Neural cell (in vitro differentiated cells): Measurements from ENCODE around the gene RPL15. TPM values are rescaled to one million over a fixed set of nuclear protein-coding genes. Genes with fewer than 3 reads are reported as not detected.
"Not testable (repeated sequence)": the region's sequence is repeated elsewhere in the genome, so short reads cannot be mapped to it uniquely, and the experiment has no call there.

Experiments
- H2AFZ ChIP-seq: fragments of 200-600, 300-800 bp; sonication (generic), shearing (Covaris generic); 2 replicates; pipeline ENCODE4 v1.6.0; 2014; ENCODE audit warnings: low read depth, mild to moderate bottlenecking, antibody characterized with exemption, low read length, moderate library complexity
- H3F3A ChIP-seq: fragments of 200-600 bp; shearing (Covaris generic); 2 replicates; pipeline ENCODE4 v1.6.1; 2016; ENCODE audit warnings: mild to moderate bottlenecking, moderate library complexity, mixed read lengths, antibody characterized with exemption, low read length; ENCODE audit not compliant: insufficient read depth, poor library complexity, severe bottlenecking
- H3K27ac ChIP-seq: fragments of 200-600, 300-800 bp; sonication (generic), shearing (Covaris generic); 2 replicates; pipeline ENCODE4 v1.5.1; 2014; ENCODE audit warnings: mild to moderate bottlenecking, low read length, moderate library complexity
- H3K27me3 ChIP-seq: fragments of 300-800, 200-600 bp; sonication (generic), shearing (Covaris generic); 2 replicates; pipeline ENCODE4 v1.6.0; 2014; ENCODE audit warnings: mild to moderate bottlenecking, low read depth, low read length, moderate library complexity; ENCODE audit not compliant: insufficient read depth
- H3K36me3 ChIP-seq: fragments of 300-800, 200-600 bp; sonication (generic), shearing (Covaris generic); 2 replicates; pipeline ENCODE4 v1.5.1; 2014; ENCODE audit warnings: mild to moderate bottlenecking, antibody characterized with exemption, low read length, moderate library complexity; ENCODE audit not compliant: insufficient read depth
- H3K4me2 ChIP-seq: fragments of 300-800, 200-600 bp; sonication (generic), shearing (Covaris generic); 2 replicates; pipeline ENCODE4 v1.6.0; 2014; ENCODE audit warnings: mild to moderate bottlenecking, low read length
- H3K4me3 ChIP-seq: fragments of 300-800, 200-600 bp; sonication (generic), shearing (Covaris generic); 2 replicates; pipeline ENCODE4 v1.5.1; 2014; ENCODE audit warnings: mild to moderate bottlenecking, low read length, moderate library complexity
- H3K79me2 ChIP-seq: fragments of 200-600 bp; shearing (Covaris generic); replicated peaks from 2 replicates; pipeline ENCODE4 v1.6.0; 2014; ENCODE audit warnings: mild to moderate bottlenecking, low read length, moderate library complexity; ENCODE audit not compliant: insufficient read depth
- H3K9ac ChIP-seq: fragments of 300-800, 200-600 bp; sonication (generic), shearing (Covaris generic); 2 replicates; pipeline ENCODE4 v1.6.1; 2016; ENCODE audit warnings: mild to moderate bottlenecking, low read length, mixed read lengths
- H3K9me2 ChIP-seq: fragments of 200-600 bp; shearing (Covaris generic); 2 replicates; pipeline ENCODE4 v1.6.1; 2016; ENCODE audit warnings: mild to moderate bottlenecking, low read length, mixed read lengths; ENCODE audit not compliant: insufficient read depth
- H3K9me3 ChIP-seq: fragments of 200-600, 300-800 bp; sonication (generic), shearing (Covaris generic); 2 replicates; pipeline ENCODE4 v1.6.1; 2016; ENCODE audit warnings: mild to moderate bottlenecking, mixed run types, low read length, moderate library complexity, mixed read lengths
- H4K20me1 ChIP-seq: fragments of 200-600 bp; shearing (Covaris generic); 2 replicates; pipeline ENCODE4 v1.6.1; 2016; ENCODE audit warnings: mild to moderate bottlenecking, mixed run types; ENCODE audit not compliant: insufficient read depth
- CTCF ChIP-seq: fragments of 450-650 bp; IDR thresholded peaks from 2 replicates; pipeline ENCODE4 v1.5.1; 2014; ENCODE audit warnings: antibody characterized with exemption, mild to moderate bottlenecking, moderate library complexity; ENCODE audit not compliant: poor library complexity, severe bottlenecking
- EP300 ChIP-seq: fragments of 450-650 bp; conservative IDR thresholded peaks from 2 replicates; pipeline ENCODE4 v1.6.1; 2014; ENCODE audit warnings: antibody characterized with exemption, mild to moderate bottlenecking, moderate library complexity; ENCODE audit not compliant: poor library complexity, severe bottlenecking
- EZH2 ChIP-seq: fragments of 200-600, 300-800 bp; shearing (Covaris generic), sonication (generic); IDR thresholded peaks from 2 replicates; pipeline ENCODE4 v1.6.1; 2014; ENCODE audit warnings: antibody characterized with exemption, low read length, borderline replicate concordance, mild to moderate bottlenecking; ENCODE audit not compliant: insufficient read depth, poor library complexity, severe bottlenecking
- MXI1 ChIP-seq: fragments of 450-650 bp; conservative IDR thresholded peaks from 2 replicates; pipeline ENCODE4 v1.6.1; 2014; ENCODE audit warnings: antibody characterized with exemption, mild to moderate bottlenecking; ENCODE audit not compliant: poor library complexity, severe bottlenecking
- POLR2AphosphoS5 ChIP-seq: IDR thresholded peaks from 2 replicates; pipeline ENCODE4 v1.6.1; 2012
- RAD21 ChIP-seq: fragments of 450-650 bp; conservative IDR thresholded peaks from 2 replicates; pipeline ENCODE4 v1.6.1; 2014; ENCODE audit warnings: antibody characterized with exemption, mild to moderate bottlenecking, moderate library complexity
- REST ChIP-seq: IDR thresholded peaks from 2 replicates; pipeline ENCODE4 v1.6.1; 2012; ENCODE audit warnings: borderline replicate concordance
- SMC3 ChIP-seq: fragments of 450-650 bp; conservative IDR thresholded peaks from 2 replicates; pipeline ENCODE4 v1.6.1; 2014; ENCODE audit warnings: antibody characterized with exemption, mild to moderate bottlenecking, moderate library complexity; ENCODE audit not compliant: poor library complexity
- TAF1 ChIP-seq: IDR thresholded peaks from 2 replicates; pipeline ENCODE4 v1.6.1; 2012; ENCODE audit warnings: low read depth
- polyA plus RNA-seq: library from polyadenylated mRNA; depleted of rRNA; stranded (reverse); fragments of >200 nt; gene quantifications from 2 replicates; pipeline ENCODE4 v1.2.3, GENCODE V29; 2014

Gene RPL15
- polyA plus RNA-seq, 1 donor from 2014 or later = 3,247 TPM

DNA sequence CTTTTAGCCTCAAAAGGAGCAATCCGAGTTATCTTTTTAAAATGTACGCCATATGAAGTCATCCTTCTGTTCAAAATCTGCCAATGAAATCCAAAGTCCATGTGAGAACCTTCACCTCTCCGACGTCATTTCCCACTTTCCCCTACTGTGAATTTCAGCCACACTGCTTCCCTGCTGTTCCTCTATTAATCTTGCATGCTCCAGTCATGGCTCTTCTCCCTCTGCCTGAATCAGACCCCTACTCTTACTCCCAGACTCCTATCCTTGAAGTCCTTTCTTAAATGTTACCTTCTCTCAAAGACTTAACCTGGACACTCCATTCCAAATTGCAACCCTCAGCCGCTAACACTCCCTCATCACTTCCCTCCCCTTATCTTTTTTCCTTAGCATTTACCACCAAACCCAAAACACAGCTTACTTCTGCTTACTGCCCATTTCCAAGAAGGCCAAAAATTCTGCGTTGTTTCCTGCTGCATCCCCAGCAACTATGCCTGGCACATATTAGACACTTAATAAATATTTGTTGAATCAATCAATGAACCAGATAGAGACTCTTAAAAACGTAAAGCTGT is 1.3 kb upstream of the RPL15 start:
- Histone ChIP-seq H2AFZ (peak overlapping the region; percentile 84), H3K27ac (peak overlapping the region; percentile 92), H3F3A (peaks cover 5% of the 10 kb centered on the region), H3K9me2 (no peaks in the 10 kb centered on the region), H3K4me3 (peak overlapping the region; percentile 89), H3K9me3 (no peaks in the 10 kb centered on the region), H3K36me3 (peaks cover 6% of the 10 kb centered on the region), H3K27me3 (no peaks in the 10 kb centered on the region), H4K20me1 (no peaks in the 10 kb centered on the region), H3K79me2 (peaks cover 47% of the 10 kb centered on the region), H3K4me2 (peak overlapping the region; percentile 98), H3K9ac (peak overlapping the region; percentile 97)
- TF ChIP-seq REST (no peak), CTCF (no peak), POLR2AphosphoS5 (no peak), EZH2 (no peak), SMC3 (no peak), TAF1 (no peak), EP300 (no peak), RAD21 (no peak), MXI1 (no peak)

GRCh38 chr3:23916152-23916885 is 613 bp upstream of the RPL15 start:
- TF ChIP-seq SMC3 = peak; percentile 46
- TF ChIP-seq REST = no peak
- TF ChIP-seq RAD21 = no peak
- no peak for TF ChIP-seq POLR2AphosphoS5
- peak overlapping the region; percentile 98 for H3K4me2 ChIP-seq
- H2AFZ ChIP-seq = peak overlapping the region; percentile 84
- no peaks in the 10 kb centered on the region for H3K9me3 ChIP-seq
- H3K9ac ChIP-seq = peak overlapping the region; percentile 97
- no peaks in the 10 kb centered on the region for H3K9me2 ChIP-seq
- H4K20me1 ChIP-seq = no peaks in the 10 kb centered on the region
- peaks cover 47% of the 10 kb centered on the region for H3K79me2 ChIP-seq
- peaks cover 8% of the 10 kb centered on the region for H3K36me3 ChIP-seq
- peak overlapping the region; percentile 92 for H3K27ac ChIP-seq
- H3K4me3 ChIP-seq = peak overlapping the region; percentile 89
- peaks cover 5% of the 10 kb centered on the region for H3F3A ChIP-seq
- no peaks in the 10 kb centered on the region for H3K27me3 ChIP-seq

- peak overlapping the region; percentile 69 for H2AFZ ChIP-seq
These were observed 859 bp downstream of the RPL15 start for GRCh38 chr3:23917679-23918303.

More at GRCh38 chr3:23917679-23918303, 859 bp downstream of the RPL15 start:
- H3F3A ChIP-seq, H3K27me3 ChIP-seq, H4K20me1 ChIP-seq, H3K9me2 ChIP-seq, H3K9me3 ChIP-seq, H3K36me3 ChIP-seq: not testable (repeated sequence)
- Histone ChIP-seq H3K4me2 (peak overlapping the region; percentile 81), H3K9ac (peak overlapping the region; percentile 97), H3K79me2 (peaks cover 46% of the 10 kb centered on the region), H3K27ac (peak overlapping the region; percentile 92), H3K4me3 (peak overlapping the region; percentile 89)
